ENCODE data around the gene TRMT1. TPM values are rescaled to one million over a fixed set of nuclear protein-coding genes. Genes with fewer than 3 reads are reported as not detected.

Gene TRMT1
- total and polyA plus RNA-seq, 2 donors (not counting 1 experiment from before 2014, with no cell fraction given), result 12.2 to 20.3 TPM

DNA sequence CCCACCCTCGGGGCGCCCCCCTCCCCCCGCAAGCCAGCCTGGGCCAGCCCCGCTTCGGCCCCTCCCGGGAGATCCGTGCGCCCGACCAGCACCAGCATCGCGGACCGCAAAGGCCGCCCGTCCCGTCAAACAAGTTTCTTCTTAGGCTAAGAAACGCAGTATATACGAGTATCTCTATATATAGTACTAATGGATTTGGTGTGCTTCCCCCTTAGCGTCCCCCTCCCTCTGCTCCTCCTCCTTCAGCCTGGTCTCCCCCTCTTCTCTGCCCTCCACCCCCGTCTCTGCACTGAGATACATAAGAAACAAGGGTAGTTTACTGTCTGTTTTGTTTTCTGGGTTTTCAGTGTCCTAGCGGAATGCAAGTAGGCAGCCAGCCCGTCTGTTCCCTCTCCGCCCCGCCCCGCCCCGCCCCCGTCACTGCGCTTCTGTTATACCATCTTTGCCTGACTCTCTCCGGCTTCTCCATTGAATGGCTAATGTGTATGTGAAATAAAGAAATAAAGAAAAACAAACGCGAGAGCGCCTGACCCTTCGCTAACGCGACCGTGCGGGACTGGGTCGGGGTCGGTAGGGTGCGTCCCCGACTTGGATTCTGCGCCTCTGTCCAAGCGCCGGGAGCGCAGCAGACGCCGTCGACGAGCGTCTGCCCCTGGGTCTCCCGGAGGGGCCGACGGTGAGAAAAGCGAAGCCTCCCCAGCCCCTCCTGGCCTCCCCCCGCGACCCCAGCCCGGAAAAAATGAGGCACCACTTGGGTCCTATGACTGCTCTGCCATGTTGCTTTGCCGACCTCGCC is 18.1 kb downstream of the TRMT1 start:
- peak; percentile 49 to 58 for DNase-seq (ENCODE audit: low read depth in 2 of 2)
- H3K4me3 ChIP-seq (replicated peaks in 1 of 4; ENCODE audit: control extremely low read depth in 1 of 4, insufficient read depth in 1 of 4, low read depth in 3 of 4, low read length in 4 of 4), result no peak overlapping the region

DNA sequence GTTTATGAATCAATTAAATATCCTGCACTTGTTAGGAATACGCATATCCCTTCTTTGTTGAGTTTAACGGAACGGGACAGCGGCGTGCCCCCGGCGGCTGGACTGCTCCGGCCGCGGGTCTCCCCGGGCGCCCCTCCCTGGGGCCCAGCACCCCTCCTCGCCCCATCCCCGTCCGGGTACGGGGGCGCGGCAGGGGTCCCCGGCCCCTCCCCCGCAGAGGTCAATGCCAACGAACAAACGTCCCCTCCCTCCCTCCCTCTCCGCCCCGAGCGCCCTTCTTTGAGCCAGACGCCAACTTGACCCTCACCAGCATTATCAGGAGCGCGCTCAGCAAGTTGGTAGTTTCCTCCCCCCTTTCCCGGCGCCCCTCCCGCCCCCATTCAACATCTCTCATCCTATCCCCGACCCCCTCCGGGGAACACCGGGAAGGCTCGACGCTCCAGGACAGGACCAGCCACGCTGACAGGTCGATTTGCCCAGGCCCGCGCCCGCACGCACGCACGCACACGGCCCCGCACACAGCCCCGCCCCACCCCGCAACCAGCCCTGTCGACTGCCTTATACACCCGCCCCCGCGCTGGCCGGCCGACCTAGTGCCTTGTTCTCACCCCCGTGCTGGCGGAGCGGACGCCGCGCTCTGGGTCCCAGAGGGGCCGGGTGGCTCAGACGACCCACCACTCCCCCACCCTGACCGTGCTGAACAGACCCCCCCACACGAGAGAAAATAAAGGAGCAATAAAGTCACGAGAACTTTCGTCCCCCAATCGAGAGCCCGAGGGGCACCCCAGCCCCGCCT is 18.9 kb downstream of the TRMT1 start:
- no peaks in the 10 kb centered on the region for H3K9me3 ChIP-seq (ENCODE audit: control insufficient read depth, insufficient read depth, low read depth, low read length)
- H3K27me3 ChIP-seq (ENCODE audit: control insufficient read depth, insufficient read depth, low read length), result no peaks in the 10 kb centered on the region
- no peak overlapping the region for H2AFZ ChIP-seq (ENCODE audit: low read length)
- H3K79me2 ChIP-seq (ENCODE audit: control insufficient read depth, insufficient read depth, low read length), result peaks cover 1% of the 10 kb centered on the region
- TF ChIP-seq EZH2 (IDR thresholded peaks at IDR 0.05; ENCODE audit: low read length, missing control alignments), result no peak
- TF ChIP-seq, protein P1, sequence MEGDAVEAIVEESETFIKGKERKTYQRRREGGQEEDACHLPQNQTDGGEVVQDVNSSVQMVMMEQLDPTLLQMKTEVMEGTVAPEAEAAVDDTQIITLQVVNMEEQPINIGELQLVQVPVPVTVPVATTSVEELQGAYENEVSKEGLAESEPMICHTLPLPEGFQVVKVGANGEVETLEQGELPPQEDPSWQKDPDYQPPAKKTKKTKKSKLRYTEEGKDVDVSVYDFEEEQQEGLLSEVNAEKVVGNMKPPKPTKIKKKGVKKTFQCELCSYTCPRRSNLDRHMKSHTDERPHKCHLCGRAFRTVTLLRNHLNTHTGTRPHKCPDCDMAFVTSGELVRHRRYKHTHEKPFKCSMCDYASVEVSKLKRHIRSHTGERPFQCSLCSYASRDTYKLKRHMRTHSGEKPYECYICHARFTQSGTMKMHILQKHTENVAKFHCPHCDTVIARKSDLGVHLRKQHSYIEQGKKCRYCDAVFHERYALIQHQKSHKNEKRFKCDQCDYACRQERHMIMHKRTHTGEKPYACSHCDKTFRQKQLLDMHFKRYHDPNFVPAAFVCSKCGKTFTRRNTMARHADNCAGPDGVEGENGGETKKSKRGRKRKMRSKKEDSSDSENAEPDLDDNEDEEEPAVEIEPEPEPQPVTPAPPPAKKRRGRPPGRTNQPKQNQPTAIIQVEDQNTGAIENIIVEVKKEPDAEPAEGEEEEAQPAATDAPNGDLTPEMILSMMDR (conservative IDR thresholded peaks at IDR 0.05 in 1 of 2, IDR thresholded peaks at IDR 0.05 in 1 of 2; ENCODE audit: low read depth in 1 of 2, low read length in 2 of 2), result no peak
- H4K20me1 ChIP-seq (ENCODE audit: control insufficient read depth, extremely low read depth, insufficient read depth, low read length), result no peaks in the 10 kb centered on the region
- H3K36me3 ChIP-seq (ENCODE audit: control insufficient read depth, insufficient read depth, low read length), result peaks cover 5% of the 10 kb centered on the region
- no peak overlapping the region for H3K9ac ChIP-seq (ENCODE audit: insufficient read depth, low read length)
- no peak overlapping the region for H3K4me3 ChIP-seq (replicated peaks in 1 of 4; ENCODE audit: control extremely low read depth in 1 of 4, insufficient read depth in 1 of 4, low read depth in 3 of 4, low read length in 4 of 4)
- no peak overlapping the region for H3K4me2 ChIP-seq (ENCODE audit: extremely low read depth, insufficient read depth, low read length)
- DNase-seq (ENCODE audit: low read depth in 2 of 2), result no peak
- peaks cover 3% of the 10 kb centered on the region for H3K4me1 ChIP-seq (ENCODE audit: control insufficient read depth, extremely low read depth, insufficient read depth, low read length)
- H3K27ac ChIP-seq (ENCODE audit: insufficient read depth, low read length), result no peak overlapping the region

More for the DNA sequence above, 18.1 kb downstream of the TRMT1 start:
- no peak overlapping the region for H3K27ac ChIP-seq (ENCODE audit: insufficient read depth, low read length)
- H3K4me2 ChIP-seq (ENCODE audit: extremely low read depth, insufficient read depth, low read length), result peak overlapping the region; percentile 59
- H3K27me3 ChIP-seq (ENCODE audit: control insufficient read depth, insufficient read depth, low read length), result no peaks in the 10 kb centered on the region
- H4K20me1 ChIP-seq (ENCODE audit: control insufficient read depth, extremely low read depth, insufficient read depth, low read length), result no peaks in the 10 kb centered on the region
- H2AFZ ChIP-seq (ENCODE audit: low read length), result no peak overlapping the region
- H3K9ac ChIP-seq (ENCODE audit: insufficient read depth, low read length), result no peak overlapping the region
- TF ChIP-seq, protein P1 (conservative IDR thresholded peaks at IDR 0.05 in 1 of 2, IDR thresholded peaks at IDR 0.05 in 1 of 2; ENCODE audit: low read depth in 1 of 2, low read length in 2 of 2), result no peak
- TF ChIP-seq EZH2 (IDR thresholded peaks at IDR 0.05; ENCODE audit: low read length, missing control alignments), result no peak
- H3K4me1 ChIP-seq (ENCODE audit: control insufficient read depth, extremely low read depth, insufficient read depth, low read length), result peaks cover 3% of the 10 kb centered on the region
- peaks cover 1% of the 10 kb centered on the region for H3K79me2 ChIP-seq (ENCODE audit: control insufficient read depth, insufficient read depth, low read length)
- H3K9me3 ChIP-seq (ENCODE audit: control insufficient read depth, insufficient read depth, low read depth, low read length), result no peaks in the 10 kb centered on the region
- peaks cover 5% of the 10 kb centered on the region for H3K36me3 ChIP-seq (ENCODE audit: control insufficient read depth, insufficient read depth, low read length)

DNA sequence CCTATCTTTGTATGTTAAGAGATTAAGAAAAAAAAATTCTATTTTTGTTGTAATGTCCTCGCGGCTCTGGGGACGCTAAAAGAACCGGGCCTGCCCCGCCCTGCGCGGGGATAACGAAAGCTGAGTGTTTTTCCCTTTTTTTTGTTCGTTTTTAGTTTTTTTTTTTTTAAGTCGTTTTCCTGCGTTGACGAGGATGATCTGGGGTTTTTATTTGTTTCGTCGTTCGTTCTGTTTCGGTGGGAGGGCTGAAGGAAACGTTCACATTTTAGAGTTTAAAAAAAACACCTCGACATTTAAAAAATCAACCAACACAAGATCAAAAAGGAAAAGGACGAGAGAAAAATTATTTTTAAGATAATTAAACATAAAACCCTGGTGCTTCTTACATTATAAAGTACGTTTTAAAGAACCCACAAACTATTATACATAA is 19.5 kb downstream of the TRMT1 start:
- H3K79me2 ChIP-seq (ENCODE audit: control insufficient read depth, insufficient read depth, low read length), result peaks cover 1% of the 10 kb centered on the region
- TF ChIP-seq, protein P1 (conservative IDR thresholded peaks at IDR 0.05 in 1 of 2, IDR thresholded peaks at IDR 0.05 in 1 of 2; ENCODE audit: low read depth in 1 of 2, low read length in 2 of 2), result no peak
- no peak for TF ChIP-seq EZH2 (IDR thresholded peaks at IDR 0.05; ENCODE audit: low read length, missing control alignments)
- no peaks in the 10 kb centered on the region for H3K27me3 ChIP-seq (ENCODE audit: control insufficient read depth, insufficient read depth, low read length)
- no peaks in the 10 kb centered on the region for H3K9me3 ChIP-seq (ENCODE audit: control insufficient read depth, insufficient read depth, low read depth, low read length)
- H3K36me3 ChIP-seq (ENCODE audit: control insufficient read depth, insufficient read depth, low read length), result peaks cover 5% of the 10 kb centered on the region
- H3K4me1 ChIP-seq (ENCODE audit: control insufficient read depth, extremely low read depth, insufficient read depth, low read length), result peaks cover 2% of the 10 kb centered on the region
- H3K4me2 ChIP-seq (ENCODE audit: extremely low read depth, insufficient read depth, low read length), result no peak overlapping the region
- H2AFZ ChIP-seq (ENCODE audit: low read length), result no peak overlapping the region
- no peak overlapping the region for H3K27ac ChIP-seq (ENCODE audit: insufficient read depth, low read length)
- no peak overlapping the region for H3K9ac ChIP-seq (ENCODE audit: insufficient read depth, low read length)
- H4K20me1 ChIP-seq (ENCODE audit: control insufficient read depth, extremely low read depth, insufficient read depth, low read length), result no peaks in the 10 kb centered on the region
- no peak overlapping the region for H3K4me3 ChIP-seq (replicated peaks in 1 of 4; ENCODE audit: control extremely low read depth in 1 of 4, insufficient read depth in 1 of 4, low read depth in 3 of 4, low read length in 4 of 4)
- DNase-seq (ENCODE audit: low read depth in 2 of 2), result no peak

Data from fibroblast of lung (primary cell).